Measurements from ENCODE around the gene LARP7. TPM values are rescaled to one million over a fixed set of nuclear protein-coding genes. Genes with fewer than 3 reads are reported as not detected.

LARP7 gene
- total RNA-seq, 1 experiment from 2014 or later: 39.5 TPM

DNA sequence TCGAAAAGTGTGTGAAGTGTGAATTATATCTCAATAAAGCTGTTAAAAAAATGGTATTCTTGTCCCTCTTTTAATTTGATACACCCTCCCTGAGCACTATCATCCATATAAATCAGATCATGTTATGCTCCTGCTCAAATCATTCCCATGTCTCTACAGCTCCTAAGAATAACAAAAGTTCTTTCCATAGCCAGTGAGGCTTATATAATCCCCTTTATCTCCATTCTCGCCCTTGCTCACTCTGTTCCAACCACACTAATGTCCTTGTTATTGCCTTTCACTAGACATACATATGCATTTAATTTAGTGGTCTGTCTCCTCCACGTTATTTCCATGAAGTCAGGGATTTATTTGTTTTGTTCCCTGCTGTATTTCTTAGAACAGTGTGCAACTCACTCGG is 10.7 kb upstream of the LARP7 start:
- Histone ChIP-seq H3K4me3 (replicated peaks in 1 of 2; ENCODE audit: low read depth in 1 of 2, low read length in 2 of 2) (no peak overlapping the region), H3K4me2 (ENCODE audit: low read length) (no peak overlapping the region), H3K9ac (ENCODE audit: low read length) (no peak overlapping the region), H2AFZ (ENCODE audit: low read depth, low read length, poor library complexity, severe bottlenecking) (no peak overlapping the region), H3K9me3 (ENCODE audit: control insufficient read depth in 1 of 2, insufficient read depth in 1 of 2, low read depth in 1 of 2, low read length in 2 of 2) (no peaks in the 10 kb centered on the region), H3K27ac (ENCODE audit: low read depth, low read length) (no peak overlapping the region), H3K9me2 (ENCODE audit: insufficient read depth) (no peaks in the 10 kb centered on the region), H4K20me1 (ENCODE audit: insufficient read depth) (no peaks in the 10 kb centered on the region), H3K79me2 (ENCODE audit: insufficient read depth, low read length) (no peaks in the 10 kb centered on the region), H3K36me3 (ENCODE audit: control insufficient read depth in 1 of 2, insufficient read depth in 2 of 2, low read length in 2 of 2) (0 out of 4 replicates have a peak, but pooled peaks cover 2 to 9% of the 10 kb centered on the region in 2 experiments), H3K27me3 (ENCODE audit: insufficient read depth, low read length) (no peaks in the 10 kb centered on the region), H3K4me1 (ENCODE audit: control insufficient read depth in 1 of 2, insufficient read depth in 2 of 2, low read length in 2 of 2) (no peaks in the 10 kb centered on the region)
- TF ChIP-seq EZH2 (IDR thresholded peaks at IDR 0.05) (no peak), ZNF274 (IDR thresholded peaks at IDR 0.05; ENCODE audit: low read depth, low read length) (no peak), EGR1 (IDR thresholded peaks at IDR 0.05; ENCODE audit: low read depth) (no peak), FOSL1 (IDR thresholded peaks at IDR 0.05; ENCODE audit: low read depth) (no peak), ELF1 (IDR thresholded peaks at IDR 0.05; ENCODE audit: borderline replicate concordance, low read depth) (no peak), SP1 (IDR thresholded peaks at IDR 0.05; ENCODE audit: low read depth) (no peak), SRF (IDR thresholded peaks at IDR 0.05; ENCODE audit: low read depth) (no peak), RAD21 (IDR thresholded peaks at IDR 0.05; ENCODE audit: low read depth) (no peak), SIN3A (IDR thresholded peaks at IDR 0.05; ENCODE audit: low read depth) (no peak), ATF3 (IDR thresholded peaks at IDR 0.05) (no peak), CBX3 (IDR thresholded peaks at IDR 0.05; ENCODE audit: low read depth) (no peak), CEBPB (IDR thresholded peaks at IDR 0.05; ENCODE audit: low read depth) (no peak), JUND (IDR thresholded peaks at IDR 0.05) (no peak), EZH2phosphoT487 (IDR thresholded peaks at IDR 0.05; ENCODE audit: borderline replicate concordance) (no peak), YY1 (IDR thresholded peaks at IDR 0.05; ENCODE audit: extremely low read depth, insufficient replicate concordance, low read depth, low read length) (no peak), POLR2A (IDR thresholded peaks at IDR 0.05; ENCODE audit: borderline replicate concordance, extremely low read depth, insufficient read depth, insufficient read length) (no peak)
- TF ChIP-seq, protein P1, sequence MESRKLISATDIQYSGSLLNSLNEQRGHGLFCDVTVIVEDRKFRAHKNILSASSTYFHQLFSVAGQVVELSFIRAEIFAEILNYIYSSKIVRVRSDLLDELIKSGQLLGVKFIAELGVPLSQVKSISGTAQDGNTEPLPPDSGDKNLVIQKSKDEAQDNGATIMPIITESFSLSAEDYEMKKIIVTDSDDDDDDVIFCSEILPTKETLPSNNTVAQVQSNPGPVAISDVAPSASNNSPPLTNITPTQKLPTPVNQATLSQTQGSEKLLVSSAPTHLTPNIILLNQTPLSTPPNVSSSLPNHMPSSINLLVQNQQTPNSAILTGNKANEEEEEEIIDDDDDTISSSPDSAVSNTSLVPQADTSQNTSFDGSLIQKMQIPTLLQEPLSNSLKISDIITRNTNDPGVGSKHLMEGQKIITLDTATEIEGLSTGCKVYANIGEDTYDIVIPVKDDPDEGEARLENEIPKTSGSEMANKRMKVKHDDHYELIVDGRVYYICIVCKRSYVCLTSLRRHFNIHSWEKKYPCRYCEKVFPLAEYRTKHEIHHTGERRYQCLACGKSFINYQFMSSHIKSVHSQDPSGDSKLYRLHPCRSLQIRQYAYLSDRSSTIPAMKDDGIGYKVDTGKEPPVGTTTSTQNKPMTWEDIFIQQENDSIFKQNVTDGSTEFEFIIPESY (IDR thresholded peaks at IDR 0.05; ENCODE audit: extremely low read depth, insufficient replicate concordance, low read length): no peak
- TF ChIP-seq, protein P2, sequence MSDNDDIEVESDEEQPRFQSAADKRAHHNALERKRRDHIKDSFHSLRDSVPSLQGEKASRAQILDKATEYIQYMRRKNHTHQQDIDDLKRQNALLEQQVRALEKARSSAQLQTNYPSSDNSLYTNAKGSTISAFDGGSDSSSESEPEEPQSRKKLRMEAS (IDR thresholded peaks at IDR 0.05): no peak
- TF ChIP-seq, protein P3, sequence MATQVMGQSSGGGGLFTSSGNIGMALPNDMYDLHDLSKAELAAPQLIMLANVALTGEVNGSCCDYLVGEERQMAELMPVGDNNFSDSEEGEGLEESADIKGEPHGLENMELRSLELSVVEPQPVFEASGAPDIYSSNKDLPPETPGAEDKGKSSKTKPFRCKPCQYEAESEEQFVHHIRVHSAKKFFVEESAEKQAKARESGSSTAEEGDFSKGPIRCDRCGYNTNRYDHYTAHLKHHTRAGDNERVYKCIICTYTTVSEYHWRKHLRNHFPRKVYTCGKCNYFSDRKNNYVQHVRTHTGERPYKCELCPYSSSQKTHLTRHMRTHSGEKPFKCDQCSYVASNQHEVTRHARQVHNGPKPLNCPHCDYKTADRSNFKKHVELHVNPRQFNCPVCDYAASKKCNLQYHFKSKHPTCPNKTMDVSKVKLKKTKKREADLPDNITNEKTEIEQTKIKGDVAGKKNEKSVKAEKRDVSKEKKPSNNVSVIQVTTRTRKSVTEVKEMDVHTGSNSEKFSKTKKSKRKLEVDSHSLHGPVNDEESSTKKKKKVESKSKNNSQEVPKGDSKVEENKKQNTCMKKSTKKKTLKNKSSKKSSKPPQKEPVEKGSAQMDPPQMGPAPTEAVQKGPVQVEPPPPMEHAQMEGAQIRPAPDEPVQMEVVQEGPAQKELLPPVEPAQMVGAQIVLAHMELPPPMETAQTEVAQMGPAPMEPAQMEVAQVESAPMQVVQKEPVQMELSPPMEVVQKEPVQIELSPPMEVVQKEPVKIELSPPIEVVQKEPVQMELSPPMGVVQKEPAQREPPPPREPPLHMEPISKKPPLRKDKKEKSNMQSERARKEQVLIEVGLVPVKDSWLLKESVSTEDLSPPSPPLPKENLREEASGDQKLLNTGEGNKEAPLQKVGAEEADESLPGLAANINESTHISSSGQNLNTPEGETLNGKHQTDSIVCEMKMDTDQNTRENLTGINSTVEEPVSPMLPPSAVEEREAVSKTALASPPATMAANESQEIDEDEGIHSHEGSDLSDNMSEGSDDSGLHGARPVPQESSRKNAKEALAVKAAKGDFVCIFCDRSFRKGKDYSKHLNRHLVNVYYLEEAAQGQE (IDR thresholded peaks at IDR 0.05; ENCODE audit: low read depth): no peak
- TF ChIP-seq, protein P4, sequence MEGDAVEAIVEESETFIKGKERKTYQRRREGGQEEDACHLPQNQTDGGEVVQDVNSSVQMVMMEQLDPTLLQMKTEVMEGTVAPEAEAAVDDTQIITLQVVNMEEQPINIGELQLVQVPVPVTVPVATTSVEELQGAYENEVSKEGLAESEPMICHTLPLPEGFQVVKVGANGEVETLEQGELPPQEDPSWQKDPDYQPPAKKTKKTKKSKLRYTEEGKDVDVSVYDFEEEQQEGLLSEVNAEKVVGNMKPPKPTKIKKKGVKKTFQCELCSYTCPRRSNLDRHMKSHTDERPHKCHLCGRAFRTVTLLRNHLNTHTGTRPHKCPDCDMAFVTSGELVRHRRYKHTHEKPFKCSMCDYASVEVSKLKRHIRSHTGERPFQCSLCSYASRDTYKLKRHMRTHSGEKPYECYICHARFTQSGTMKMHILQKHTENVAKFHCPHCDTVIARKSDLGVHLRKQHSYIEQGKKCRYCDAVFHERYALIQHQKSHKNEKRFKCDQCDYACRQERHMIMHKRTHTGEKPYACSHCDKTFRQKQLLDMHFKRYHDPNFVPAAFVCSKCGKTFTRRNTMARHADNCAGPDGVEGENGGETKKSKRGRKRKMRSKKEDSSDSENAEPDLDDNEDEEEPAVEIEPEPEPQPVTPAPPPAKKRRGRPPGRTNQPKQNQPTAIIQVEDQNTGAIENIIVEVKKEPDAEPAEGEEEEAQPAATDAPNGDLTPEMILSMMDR (IDR thresholded peaks at IDR 0.05 in 2 of 3, conservative IDR thresholded peaks at IDR 0.05 in 1 of 3; ENCODE audit: borderline replicate concordance in 1 of 3, insufficient read depth in 1 of 3, low read depth in 2 of 3, low read length in 2 of 3): no peak
- RAD21 ChIA-PET (ENCODE audit: low non-redundant PET in 1 of 2, low total read pairs in 2 of 2, uncharacterized antibody in 2 of 2, unreplicated experiment in 2 of 2): no interaction called here
- BruUV-seq (replicated peaks): no TSS peak
- ATAC-seq (no peak), DNase-seq (ENCODE audit: low read depth, low spot score) (no peak)
- intact Hi-C loops (cut with micrococcal nuclease): no loop called here
- POLR2A ChIA-PET: no interaction called here
- CTCF ChIA-PET: no interaction called here
